Smooth muscle cell (in vitro differentiated cells): ENCODE results near the gene FRMD4A. TPM values are rescaled to one million over a fixed set of nuclear protein-coding genes. Genes with fewer than 3 reads are reported as not detected.

Source experiments
- DNase-seq: peaks from one replicate; lab custom pipeline; 2025; ENCODE audit not compliant: unreplicated experiment; lab: John Stamatoyannopoulos, UW
- H2AFZ ChIP-seq: fragments of 200-600 bp; sonication (generic); 2 replicates; pipeline ENCODE4 v1.6.0; 2016; ENCODE audit warnings: antibody characterized with exemption, low read depth, mild to moderate bottlenecking
- H3F3A ChIP-seq: fragments of 200-600 bp; sonication (generic); 2 replicates; pipeline ENCODE4 v1.6.0; 2017; ENCODE audit warnings: antibody characterized with exemption, low read depth
- H3K27ac ChIP-seq: fragments of 200-600 bp; sonication (generic); 2 replicates; pipeline ENCODE4 v1.5.1; 2016; ENCODE audit warnings: low read depth, mild to moderate bottlenecking
- H3K27me3 ChIP-seq: fragments of 200-600 bp; sonication (generic); 2 replicates; pipeline ENCODE4 v1.6.1; 2016; ENCODE audit warnings: low read depth, mild to moderate bottlenecking
- H3K36me3 ChIP-seq: fragments of 200-600 bp; sonication (generic); 2 replicates; pipeline ENCODE4 v1.5.1; 2016; ENCODE audit warnings: low read depth
- H3K4me1 ChIP-seq: fragments of 200-600 bp; sonication (generic); 2 replicates; pipeline ENCODE4 v1.5.1; 2016; ENCODE audit warnings: low read depth
- H3K4me2 ChIP-seq: fragments of 200-600 bp; sonication (generic); 2 replicates; pipeline ENCODE4 v1.6.0; 2016; ENCODE audit warnings: mild to moderate bottlenecking
- H3K4me3 ChIP-seq: fragments of 200-600 bp; sonication (generic); 2 replicates; pipeline ENCODE4 v1.5.1; 2016; ENCODE audit warnings: mild to moderate bottlenecking
- H3K79me2 ChIP-seq: fragments of 200-600 bp; sonication (generic); 2 replicates; pipeline ENCODE4 v1.6.0; 2016; ENCODE audit warnings: low read depth, mild to moderate bottlenecking
- H3K9ac ChIP-seq: fragments of 200-600 bp; sonication (generic); 2 replicates; pipeline ENCODE4 v1.6.0; 2016; ENCODE audit warnings: low read depth
- H3K9me3 ChIP-seq: fragments of 200-600 bp; sonication (generic); replicated peaks from 2 replicates; pipeline ENCODE4 v1.5.1; 2016; ENCODE audit warnings: low read depth
- H4K20me1 ChIP-seq: fragments of 200-600 bp; sonication (generic); 2 replicates; pipeline ENCODE4 v1.6.0; 2016; ENCODE audit warnings: low read depth
- CTCF ChIP-seq: fragments of 200-600 bp; sonication (generic); IDR thresholded peaks from 2 replicates; pipeline ENCODE4 v1.5.1; 2017; ENCODE audit warnings: borderline replicate concordance, mild to moderate bottlenecking, antibody characterized with exemption; ENCODE audit not compliant: insufficient read depth, poor library complexity, severe bottlenecking
- WGBS: methylation state at CpG from one replicate; pipeline ENCODE4 v1.1.7; 2016; ENCODE audit warnings: low lambda C conversion rate; 5-methylcytosine and 5-hydroxymethylcytosine counted together
- polyA plus RNA-seq: library from polyadenylated mRNA; unstranded; fragments of >200 nt; fragmentation: Nextera tagmentation; extraction: Ambion mirVana; gene quantifications from 2 replicates; pipeline ENCODE4 v1.2.1, GENCODE V29; 2016
- total RNA-seq: library from RNA; depleted of rRNA; stranded (reverse); fragments of >200 nt; gene quantifications from 2 replicates; pipeline ENCODE4 v1.2.3, GENCODE V29; 2014

FRMD4A gene
- total and polyA plus RNA-seq, 2 experiments from 2014 or later = 3.0 to 5.4 TPM

DNA sequence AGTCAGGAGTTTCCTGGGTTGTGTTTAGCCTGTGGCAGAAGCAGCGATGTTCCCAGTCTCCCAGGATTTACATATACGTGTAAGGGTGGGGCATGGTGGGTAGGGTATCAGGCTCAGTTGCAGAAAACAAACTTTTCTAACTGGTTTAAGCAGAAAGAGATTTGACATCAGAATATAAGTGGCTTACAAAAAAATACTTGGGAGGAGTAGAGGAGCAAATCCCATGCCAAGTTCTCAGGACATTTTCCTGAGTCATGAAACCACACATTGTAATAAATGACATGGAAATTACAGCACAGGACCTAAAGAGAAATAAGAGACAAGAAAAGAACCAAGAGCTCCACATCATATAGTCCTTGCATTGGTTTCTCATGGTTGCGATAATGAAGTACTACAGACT lies 26.2 kb upstream of the FRMD4A start:
- Histone ChIP-seq H3K9ac (no peak overlapping the region), H3K9me3 (no peaks in the 10 kb centered on the region), H3K4me2 (no peak overlapping the region), H3F3A (no peaks in the 10 kb centered on the region), H3K27me3 (no peaks in the 10 kb centered on the region), H3K36me3 (no peaks in the 10 kb centered on the region), H3K4me1 (no peaks in the 10 kb centered on the region), H3K4me3 (no peak overlapping the region), H4K20me1 (no peaks in the 10 kb centered on the region), H2AFZ (no peak overlapping the region), H3K79me2 (no peaks in the 10 kb centered on the region), H3K27ac (no peak overlapping the region)
- DNase-seq = no peak
- no peak for TF ChIP-seq CTCF
- 79% methylated on average over 3 of the region's 3 CpGs for WGBS

DNA sequence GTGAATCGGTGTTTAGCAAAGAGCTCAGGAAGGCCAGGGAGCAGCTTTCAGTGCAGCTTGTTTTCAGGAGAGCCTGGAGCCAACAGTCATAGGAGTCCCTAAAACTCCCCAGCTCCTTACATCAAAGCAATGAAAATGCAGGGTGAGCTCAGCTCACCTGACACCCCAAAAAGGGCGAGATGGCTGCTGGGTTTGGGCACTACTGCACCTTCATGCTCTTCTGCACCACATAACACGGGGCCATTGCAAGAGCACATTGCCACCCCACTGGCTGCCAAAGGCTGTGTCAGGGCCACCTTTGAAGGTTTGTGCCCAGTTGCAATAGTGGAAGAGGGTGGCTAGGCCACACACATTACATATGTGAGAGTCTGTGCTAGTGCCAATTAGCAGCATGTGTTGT lies 25.0 kb upstream of the FRMD4A start:
- Histone ChIP-seq H3K9me3 (no peaks in the 10 kb centered on the region), H4K20me1 (no peaks in the 10 kb centered on the region)
- DNase-seq = no peak

DNA sequence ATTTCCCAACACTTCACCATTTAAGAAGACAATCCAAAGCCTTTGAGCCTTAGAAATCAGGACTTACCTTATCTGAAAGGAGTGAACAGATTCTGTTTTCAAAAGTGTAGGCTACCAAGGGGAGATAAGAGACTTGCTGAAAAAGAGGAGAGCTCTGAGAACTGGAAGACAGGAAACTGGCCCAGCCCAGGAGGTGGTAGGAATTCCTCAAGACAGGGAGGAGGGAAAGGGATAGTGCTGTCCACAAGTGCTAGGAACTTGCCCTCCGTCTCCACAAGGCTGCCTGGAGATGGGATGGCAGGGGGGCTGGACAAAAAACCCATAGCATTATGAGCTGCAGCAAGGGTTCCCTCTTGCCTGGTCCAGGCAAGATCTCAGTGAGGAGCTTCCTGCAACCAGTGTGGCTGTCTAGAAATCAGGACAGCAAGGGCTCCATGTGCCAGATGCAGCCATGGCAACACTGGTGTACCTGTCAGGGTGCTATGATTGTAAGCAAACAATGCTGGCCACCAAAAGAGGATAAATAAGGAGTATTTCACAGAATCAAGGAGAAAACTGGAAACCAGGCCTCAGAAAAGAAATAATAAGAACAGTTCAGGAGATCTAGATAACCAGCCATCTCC lies 22.7 kb upstream of the FRMD4A start:
- Histone ChIP-seq H3K79me2 (no peaks in the 10 kb centered on the region), H4K20me1 (no peaks in the 10 kb centered on the region), H3F3A (no peaks in the 10 kb centered on the region), H3K4me1 (no peaks in the 10 kb centered on the region), H3K9me3 (no peaks in the 10 kb centered on the region), H3K4me2 (no peak overlapping the region), H3K27ac (no peak overlapping the region), H2AFZ (no peak overlapping the region), H3K36me3 (no peaks in the 10 kb centered on the region), H3K27me3 (no peaks in the 10 kb centered on the region), H3K4me3 (no peak overlapping the region), H3K9ac (no peak overlapping the region)
- no peak for TF ChIP-seq CTCF
- DNase-seq = no peak
- WGBS = 78% methylated on average over 1 of the region's 1 CpG

More for the DNA sequence above, 25.0 kb upstream of the FRMD4A start:
- H3K36me3 ChIP-seq = no peaks in the 10 kb centered on the region
- H2AFZ ChIP-seq = no peak overlapping the region
- 93% methylated on average over 3 of the region's 3 CpGs for WGBS
- H3K27me3 ChIP-seq = no peaks in the 10 kb centered on the region
- no peaks in the 10 kb centered on the region for H3F3A ChIP-seq
- H3K27ac ChIP-seq = no peak overlapping the region
- H3K9ac ChIP-seq = no peak overlapping the region
- no peak for TF ChIP-seq CTCF
- H3K4me3 ChIP-seq = no peak overlapping the region
- no peaks in the 10 kb centered on the region for H3K4me1 ChIP-seq
- H3K79me2 ChIP-seq = no peaks in the 10 kb centered on the region
- H3K4me2 ChIP-seq = no peak overlapping the region

GRCh38 chr10:14350006-14350405 lies 19.3 kb upstream of the FRMD4A start:
- TF ChIP-seq CTCF = no peak
- Histone ChIP-seq H3K9me3 (no peaks in the 10 kb centered on the region), H4K20me1 (no peaks in the 10 kb centered on the region), H3K4me2 (no peak overlapping the region), H3K4me3 (no peak overlapping the region), H3K36me3 (no peaks in the 10 kb centered on the region), H3K9ac (no peak overlapping the region), H3K4me1 (no peaks in the 10 kb centered on the region), H3F3A (no peaks in the 10 kb centered on the region), H2AFZ (no peak overlapping the region), H3K27ac (no peak overlapping the region), H3K27me3 (no peaks in the 10 kb centered on the region), H3K79me2 (no peaks in the 10 kb centered on the region)
- DNase-seq = no peak
- WGBS = 61% methylated on average over 4 of the region's 4 CpGs
